GM13976 (cell line): ENCODE measurements around the gene NAA40.
"Not testable (repeated sequence)": the region's sequence is repeated elsewhere in the genome, so short reads cannot be mapped to it uniquely, and the experiment has no call there.

ENCODE experiments used
- DNase-seq: peaks from one replicate; pipeline ENCODE4 v3.0.0; 2012; ENCODE audit warnings: low spot score
- in situ Hi-C: fragments of 300-500 bp; cut with MboI; formaldehyde crosslinking; loops from one replicate; pipeline ENCODE4 v1.12.0; 2022; ENCODE audit warnings: low sequenced_read_pairs, mixed read lengths, inconsistent platforms; ENCODE audit not compliant: unreplicated experiment
- TF ChIP-seq, protein P1 (sequence below): IDR thresholded peaks from 2 replicates; pipeline ENCODE4 v1.5.1; 2012; ENCODE audit warnings: borderline replicate concordance, mild to moderate bottlenecking; ENCODE audit not compliant: insufficient read depth; ENCODE audit errors: extremely low read depth, missing control alignments, control extremely low read depth

The NAA40 gene

GRCh38 chr11:63945477-63946163, 6.8 kb downstream of the NAA40 start:
- in situ Hi-C loops: loop anchor here (10.0 kb wide), 1 partner anchor 111 kb away; the partner anchor contains the start of gene MARK2
- DNase-seq: peak; percentile 68
- TF ChIP-seq, protein P1, sequence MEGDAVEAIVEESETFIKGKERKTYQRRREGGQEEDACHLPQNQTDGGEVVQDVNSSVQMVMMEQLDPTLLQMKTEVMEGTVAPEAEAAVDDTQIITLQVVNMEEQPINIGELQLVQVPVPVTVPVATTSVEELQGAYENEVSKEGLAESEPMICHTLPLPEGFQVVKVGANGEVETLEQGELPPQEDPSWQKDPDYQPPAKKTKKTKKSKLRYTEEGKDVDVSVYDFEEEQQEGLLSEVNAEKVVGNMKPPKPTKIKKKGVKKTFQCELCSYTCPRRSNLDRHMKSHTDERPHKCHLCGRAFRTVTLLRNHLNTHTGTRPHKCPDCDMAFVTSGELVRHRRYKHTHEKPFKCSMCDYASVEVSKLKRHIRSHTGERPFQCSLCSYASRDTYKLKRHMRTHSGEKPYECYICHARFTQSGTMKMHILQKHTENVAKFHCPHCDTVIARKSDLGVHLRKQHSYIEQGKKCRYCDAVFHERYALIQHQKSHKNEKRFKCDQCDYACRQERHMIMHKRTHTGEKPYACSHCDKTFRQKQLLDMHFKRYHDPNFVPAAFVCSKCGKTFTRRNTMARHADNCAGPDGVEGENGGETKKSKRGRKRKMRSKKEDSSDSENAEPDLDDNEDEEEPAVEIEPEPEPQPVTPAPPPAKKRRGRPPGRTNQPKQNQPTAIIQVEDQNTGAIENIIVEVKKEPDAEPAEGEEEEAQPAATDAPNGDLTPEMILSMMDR: peak; percentile 51

DNA sequence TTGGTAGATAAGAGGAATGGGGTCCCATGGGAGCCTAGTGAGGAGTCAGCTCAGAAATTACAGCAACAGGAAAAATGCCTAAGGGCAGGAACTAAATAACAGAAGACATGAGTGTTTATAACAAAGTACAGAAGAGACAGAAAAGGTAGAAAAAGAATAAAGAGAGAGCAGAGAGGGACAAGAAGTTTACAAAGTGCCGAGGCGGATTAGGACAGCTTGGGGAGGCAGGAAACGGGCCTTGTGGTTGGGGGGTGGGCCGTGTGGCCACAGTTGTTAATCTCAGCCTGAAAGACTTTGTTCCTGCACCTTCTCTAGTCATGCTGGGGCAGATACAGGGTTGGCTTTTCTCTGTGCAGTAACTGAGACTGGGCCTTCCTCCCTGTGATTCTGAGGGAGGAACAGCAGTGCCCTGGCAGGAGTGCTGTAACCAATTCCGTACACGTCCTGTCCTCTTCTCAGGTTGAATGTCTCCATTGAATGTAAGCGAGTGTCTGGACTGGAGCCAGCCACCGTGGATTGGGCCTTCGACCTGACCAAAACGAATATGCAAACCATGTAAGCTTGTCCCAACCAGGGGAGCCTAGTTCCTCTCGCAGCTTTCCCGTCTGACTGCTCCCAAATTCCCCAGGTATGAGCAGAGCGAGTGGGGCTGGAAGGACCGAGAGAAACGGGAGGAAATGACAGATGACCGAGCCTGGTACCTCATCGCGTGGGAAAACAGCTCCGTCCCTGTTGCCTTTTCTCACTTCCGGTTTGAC, 13.2 kb downstream of the NAA40 start:
- TF ChIP-seq, protein P1: no peak
- DNase-seq: peak; percentile 79
- in situ Hi-C loops: no loop called here

- in situ Hi-C loops: no loop called here
- TF ChIP-seq, protein P1: no peak
- DNase-seq: no peak
Observed at GRCh38 chr11:63952570-63952969, 13.8 kb downstream of the NAA40 start.

DNA sequence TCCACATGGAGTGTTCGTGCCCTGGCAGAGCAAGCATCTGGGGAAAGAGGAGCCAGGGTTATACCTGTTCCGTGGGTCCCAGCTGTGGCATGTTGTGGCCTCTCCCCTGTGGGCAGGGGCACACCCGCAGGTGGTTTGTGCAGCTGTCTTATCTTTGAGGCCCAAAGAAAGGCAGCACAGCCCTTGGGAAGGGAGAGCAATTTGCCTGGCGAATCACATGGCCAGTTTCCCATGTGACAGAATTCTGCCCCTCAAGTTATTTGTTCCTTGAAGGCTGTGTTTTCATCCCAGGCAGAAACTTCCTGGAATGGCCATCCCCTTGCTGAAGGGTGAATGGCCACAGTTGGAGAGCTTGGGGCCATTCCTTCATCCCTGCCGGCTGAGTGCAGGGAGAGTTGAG, 19.2 kb downstream of the NAA40 start:
- in situ Hi-C loops: no loop called here
- DNase-seq: no peak
- TF ChIP-seq, protein P1: no peak

DNA sequence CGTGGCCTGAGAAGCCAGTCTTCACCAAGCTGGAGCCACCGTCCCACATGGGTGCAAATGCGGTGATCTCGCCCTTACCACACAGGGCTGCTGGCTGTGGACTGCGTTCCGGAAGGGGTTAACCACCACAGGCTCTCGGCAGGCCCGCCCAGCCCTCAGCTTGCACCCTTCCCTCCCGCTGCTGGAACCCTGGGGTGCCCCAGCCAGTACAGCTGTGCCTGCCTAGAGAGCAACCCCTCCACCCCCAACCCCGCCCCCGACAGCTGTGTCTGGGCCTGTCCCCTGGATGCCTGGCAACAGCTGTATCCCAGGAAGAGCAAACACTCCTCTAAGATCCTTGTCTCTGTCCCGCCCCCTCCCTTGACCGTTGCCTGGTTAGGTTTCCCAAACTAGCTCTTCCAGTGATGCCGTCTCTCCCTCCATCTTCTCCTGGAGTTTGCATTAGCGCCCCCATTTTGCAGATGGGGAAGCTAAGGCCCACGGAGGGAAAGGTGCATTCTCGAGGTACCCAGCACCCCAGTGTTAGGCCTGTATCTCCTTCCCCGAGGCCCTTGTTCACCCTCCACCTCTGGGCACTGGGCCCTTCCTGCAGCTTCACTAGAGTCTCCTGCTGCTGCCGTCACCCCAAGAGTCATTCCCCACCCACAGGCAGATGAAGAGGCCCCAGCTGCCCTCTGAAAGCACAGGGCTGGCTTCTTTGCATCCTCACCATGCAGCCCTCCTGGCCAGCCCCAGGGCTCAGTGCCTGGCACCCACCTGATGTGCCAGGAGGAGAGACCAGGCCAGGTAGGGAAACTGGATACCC, 23.0 kb downstream of the NAA40 start:
- peak; percentile 47 for DNase-seq
- in situ Hi-C loops: no loop called here
- TF ChIP-seq, protein P1: no peak

GRCh38 chr11:63963895-63964294, 25.1 kb downstream of the NAA40 start:
- DNase-seq, in situ Hi-C loops: not testable (repeated sequence)

DNA sequence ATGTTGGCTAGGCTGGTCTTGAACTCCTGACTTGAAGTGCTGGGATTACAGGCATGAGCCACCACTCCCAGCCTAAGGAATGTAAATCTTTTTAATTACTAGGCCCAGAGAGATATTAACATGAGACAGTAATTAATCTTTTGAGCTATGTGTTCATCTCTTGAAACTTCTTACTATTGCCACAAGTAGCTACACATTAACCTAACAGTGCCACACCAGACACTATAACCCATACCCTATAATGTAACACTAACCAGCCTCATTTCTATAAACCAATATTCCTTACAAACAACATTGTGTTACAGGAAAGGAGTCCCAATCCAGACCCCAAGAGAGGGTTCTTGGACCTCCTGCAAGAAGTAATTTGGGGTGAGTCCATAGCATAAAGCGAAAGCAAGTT, 27.6 kb downstream of the NAA40 start:
- TF ChIP-seq, protein P1: no peak
- in situ Hi-C loops: no loop called here
- DNase-seq: no peak
